Tibial nerve (tissue), 4 donors: ENCODE results near the gene RHOBTB3.

Source experiments
- EP300 ChIP-seq, 2 donors: sonication (generic); formaldehyde crosslinking; IDR thresholded peaks; one replicate each; pipeline ENCODE4 v1.6.1; 2017; ENCODE audit warnings: antibody characterized with exemption in 2 of 2, mild to moderate bottlenecking in 1 of 2
- TF ChIP-seq, protein P1 (sequence below), 5 experiments: fragments of 200-600 bp in 3 of 5; fragments of 450-650 bp in 2 of 5; sonication (generic) in 3 of 5; IDR thresholded peaks; one replicate each; pipeline ENCODE4 v1.5.1; 2016 to 2019; ENCODE audit warnings: antibody characterized with exemption in 5 of 5, mild to moderate bottlenecking in 3 of 5, moderate library complexity in 2 of 5

DNA sequence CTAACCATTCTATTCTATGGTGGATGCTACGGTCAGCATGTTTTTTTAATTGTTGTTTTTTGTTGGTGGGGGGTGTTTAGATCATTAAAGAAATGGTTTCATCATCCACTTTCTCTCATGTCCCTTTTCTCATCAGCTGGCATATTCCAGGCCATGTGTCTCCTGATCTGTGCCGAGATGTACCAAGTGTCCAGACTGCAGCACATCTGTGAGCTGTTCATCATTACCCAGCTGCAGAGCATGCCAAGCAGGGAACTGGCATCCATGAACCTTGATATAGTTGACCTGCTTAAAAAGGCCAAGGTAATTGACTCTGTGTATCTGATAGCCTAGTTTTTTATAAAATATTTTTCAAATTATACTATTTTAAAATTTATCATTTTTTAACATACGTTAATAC, 52.5 kb downstream of the RHOBTB3 start:
- TF ChIP-seq, protein P1, sequence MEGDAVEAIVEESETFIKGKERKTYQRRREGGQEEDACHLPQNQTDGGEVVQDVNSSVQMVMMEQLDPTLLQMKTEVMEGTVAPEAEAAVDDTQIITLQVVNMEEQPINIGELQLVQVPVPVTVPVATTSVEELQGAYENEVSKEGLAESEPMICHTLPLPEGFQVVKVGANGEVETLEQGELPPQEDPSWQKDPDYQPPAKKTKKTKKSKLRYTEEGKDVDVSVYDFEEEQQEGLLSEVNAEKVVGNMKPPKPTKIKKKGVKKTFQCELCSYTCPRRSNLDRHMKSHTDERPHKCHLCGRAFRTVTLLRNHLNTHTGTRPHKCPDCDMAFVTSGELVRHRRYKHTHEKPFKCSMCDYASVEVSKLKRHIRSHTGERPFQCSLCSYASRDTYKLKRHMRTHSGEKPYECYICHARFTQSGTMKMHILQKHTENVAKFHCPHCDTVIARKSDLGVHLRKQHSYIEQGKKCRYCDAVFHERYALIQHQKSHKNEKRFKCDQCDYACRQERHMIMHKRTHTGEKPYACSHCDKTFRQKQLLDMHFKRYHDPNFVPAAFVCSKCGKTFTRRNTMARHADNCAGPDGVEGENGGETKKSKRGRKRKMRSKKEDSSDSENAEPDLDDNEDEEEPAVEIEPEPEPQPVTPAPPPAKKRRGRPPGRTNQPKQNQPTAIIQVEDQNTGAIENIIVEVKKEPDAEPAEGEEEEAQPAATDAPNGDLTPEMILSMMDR (IDR thresholded peaks at IDR 0.05), result no peak
- TF ChIP-seq EP300 (IDR thresholded peaks at IDR 0.05), result no peak
